Astrocyte (in vitro differentiated cells and primary cell): ENCODE results near the gene FICD.

Source experiments
- EZH2 ChIP-seq: IDR thresholded peaks from 2 replicates; pipeline ENCODE4 v1.6.1; 2012; ENCODE audit warnings: mild to moderate bottlenecking, low read length, inconsistent platforms; ENCODE audit not compliant: insufficient read depth
- TF ChIP-seq, protein P1 (sequence below): IDR thresholded peaks from 2 replicates; pipeline ENCODE4 v1.5.1; 2011; ENCODE audit warnings: low read depth, mild to moderate bottlenecking, inconsistent platforms, low read length, moderate library complexity; ENCODE audit not compliant: insufficient read depth

DNA sequence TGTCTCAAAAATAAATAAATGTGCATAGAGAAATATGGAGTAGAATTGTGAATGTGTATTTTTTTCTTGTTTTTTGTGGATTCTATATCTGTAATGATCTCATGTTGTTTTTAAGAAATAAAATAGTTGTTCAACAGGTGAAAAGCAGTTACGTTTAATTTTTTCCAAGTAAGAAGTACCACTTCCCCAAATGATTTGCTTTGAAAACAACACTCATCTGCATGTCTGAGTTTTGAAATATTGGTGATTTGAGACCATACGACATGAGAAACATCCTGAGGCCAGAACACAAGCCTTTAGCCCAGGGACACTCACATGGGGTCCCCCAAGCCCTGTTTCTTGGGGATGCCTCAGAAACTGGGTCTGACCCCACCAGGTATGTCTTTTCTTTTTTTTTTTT lies 4.2 kb upstream of the FICD start:
- TF ChIP-seq, protein P1, sequence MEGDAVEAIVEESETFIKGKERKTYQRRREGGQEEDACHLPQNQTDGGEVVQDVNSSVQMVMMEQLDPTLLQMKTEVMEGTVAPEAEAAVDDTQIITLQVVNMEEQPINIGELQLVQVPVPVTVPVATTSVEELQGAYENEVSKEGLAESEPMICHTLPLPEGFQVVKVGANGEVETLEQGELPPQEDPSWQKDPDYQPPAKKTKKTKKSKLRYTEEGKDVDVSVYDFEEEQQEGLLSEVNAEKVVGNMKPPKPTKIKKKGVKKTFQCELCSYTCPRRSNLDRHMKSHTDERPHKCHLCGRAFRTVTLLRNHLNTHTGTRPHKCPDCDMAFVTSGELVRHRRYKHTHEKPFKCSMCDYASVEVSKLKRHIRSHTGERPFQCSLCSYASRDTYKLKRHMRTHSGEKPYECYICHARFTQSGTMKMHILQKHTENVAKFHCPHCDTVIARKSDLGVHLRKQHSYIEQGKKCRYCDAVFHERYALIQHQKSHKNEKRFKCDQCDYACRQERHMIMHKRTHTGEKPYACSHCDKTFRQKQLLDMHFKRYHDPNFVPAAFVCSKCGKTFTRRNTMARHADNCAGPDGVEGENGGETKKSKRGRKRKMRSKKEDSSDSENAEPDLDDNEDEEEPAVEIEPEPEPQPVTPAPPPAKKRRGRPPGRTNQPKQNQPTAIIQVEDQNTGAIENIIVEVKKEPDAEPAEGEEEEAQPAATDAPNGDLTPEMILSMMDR: no peak
- no peak for TF ChIP-seq EZH2
